WTC11 (cell line): Measurements from ENCODE around the gene ARSB.

Experiments
- ATF1 ChIP-seq: sonication (generic); formaldehyde crosslinking; IDR thresholded peaks from 2 replicates; pipeline ENCODE4 v1.8.1; 2023; ENCODE audit warnings: mild to moderate bottlenecking, moderate library complexity, missing genetic modification reagents
- CTCF ChIP-seq: fragments of 200-600 bp; IDR thresholded peaks from 2 replicates; pipeline ENCODE4 v1.8.0; 2022; ENCODE audit warnings: antibody characterized with exemption
- NR1H2 ChIP-seq: sonication (generic); formaldehyde crosslinking; IDR thresholded peaks from 2 replicates; pipeline ENCODE4 v1.9.0; 2021; ENCODE audit warnings: mild to moderate bottlenecking, moderate library complexity, missing genetic modification reagents

DNA sequence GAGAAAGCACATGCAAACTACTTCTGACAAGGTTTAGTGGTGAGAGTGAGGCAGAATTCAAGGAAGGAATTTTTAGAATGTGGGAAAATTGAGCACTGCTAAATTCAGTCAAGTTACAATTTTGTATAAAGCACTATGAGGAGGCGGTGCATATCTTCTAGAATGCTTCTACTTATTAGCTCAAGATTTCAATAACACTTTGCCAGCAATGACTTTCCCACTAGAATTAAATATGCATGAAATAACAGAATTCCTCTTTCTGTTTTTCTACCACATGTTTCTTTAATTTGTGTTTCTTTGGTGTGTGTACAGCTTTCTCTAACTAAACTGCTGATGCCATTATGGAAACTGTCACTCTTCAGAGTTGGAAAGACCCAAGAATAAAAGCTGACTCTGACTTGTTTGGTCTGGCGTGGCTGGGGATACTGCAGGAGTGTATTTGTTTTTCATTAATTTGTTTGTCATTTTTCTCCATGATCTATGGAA lies 163.5 kb downstream of the ARSB start:
- TF ChIP-seq CTCF (no peak), ATF1 (CRISPR knock-in tag) (no peak), NR1H2 (CRISPR knock-in tag) (no peak)
